Hepatocyte (in vitro differentiated cells): ENCODE measurements around the gene GALNT8. TPM values are rescaled to one million over a fixed set of nuclear protein-coding genes. Genes with fewer than 3 reads are reported as not detected.

Experiments used
- DNase-seq: peaks from one replicate; pipeline ENCODE4 v3.0.0-alpha.2; 2016; ENCODE audit warnings: low spot score
- H2AFZ ChIP-seq: fragments of 200-600 bp; sonication (generic); 2 replicates; pipeline ENCODE4 v1.6.0; 2016; ENCODE audit warnings: antibody characterized with exemption, mild to moderate bottlenecking
- H3K27ac ChIP-seq: fragments of 200-600 bp; sonication (generic); 2 replicates; pipeline ENCODE4 v1.5.1; 2016; ENCODE audit warnings: mild to moderate bottlenecking
- H3K27me3 ChIP-seq: fragments of 200-600 bp; sonication (generic); 2 replicates; pipeline ENCODE4 v1.6.1; 2016
- H3K36me3 ChIP-seq: fragments of 200-600 bp; sonication (generic); replicated peaks from 2 replicates; pipeline ENCODE4 v1.5.1; 2016; ENCODE audit warnings: low read depth; ENCODE audit not compliant: insufficient read depth
- H3K4me1 ChIP-seq: fragments of 200-600 bp; sonication (generic); 2 replicates; pipeline ENCODE4 v1.5.1; 2016; ENCODE audit warnings: mild to moderate bottlenecking, moderate library complexity; ENCODE audit not compliant: insufficient read depth
- H3K4me2 ChIP-seq: fragments of 200-600 bp; sonication (generic); 2 replicates; pipeline ENCODE4 v1.6.0; 2016
- H3K4me3 ChIP-seq: fragments of 200-600 bp; sonication (generic); 2 replicates; pipeline ENCODE4 v1.5.1; 2016; ENCODE audit warnings: mild to moderate bottlenecking
- H3K79me2 ChIP-seq: fragments of 200-600 bp; sonication (generic); 2 replicates; pipeline ENCODE4 v1.6.0; 2017; ENCODE audit warnings: mild to moderate bottlenecking
- H3K9me2 ChIP-seq: fragments of 200-600 bp; sonication (generic); replicated peaks from 2 replicates; pipeline ENCODE4 v1.6.0; 2017; ENCODE audit warnings: mild to moderate bottlenecking; ENCODE audit not compliant: insufficient read depth
- H3K9me3 ChIP-seq: fragments of 200-600 bp; sonication (generic); 2 replicates; pipeline ENCODE4 v1.5.1; 2016; ENCODE audit warnings: low read depth, mild to moderate bottlenecking
- H4K20me1 ChIP-seq: fragments of 200-600 bp; sonication (generic); 2 replicates; pipeline ENCODE4 v1.6.0; 2016; ENCODE audit warnings: mild to moderate bottlenecking; ENCODE audit not compliant: insufficient read depth, poor library complexity, severe bottlenecking
- EZH2 ChIP-seq: fragments of 200-600 bp; sonication (generic); IDR thresholded peaks from 2 replicates; pipeline ENCODE4 v1.6.1; 2016; ENCODE audit warnings: antibody characterized with exemption, mild to moderate bottlenecking, borderline replicate concordance
- EZH2phosphoT487 ChIP-seq: fragments of 200-600 bp; sonication (generic); IDR thresholded peaks from one replicate; pipeline ENCODE4 v1.6.1; 2018; ENCODE audit warnings: antibody characterized with exemption, mild to moderate bottlenecking, low read depth, moderate library complexity; ENCODE audit not compliant: unreplicated experiment, severe bottlenecking
- WGBS: methylation state at CpG from one replicate; pipeline ENCODE4 v1.1.6; 2016; ENCODE audit warnings: low lambda C conversion rate; ENCODE audit errors: missing lambda C conversion rate; 5-methylcytosine and 5-hydroxymethylcytosine counted together
- polyA plus RNA-seq: library from polyadenylated mRNA; unstranded; fragments of >200 nt; fragmentation: Nextera tagmentation; extraction: Ambion mirVana; gene quantifications from 2 replicates; pipeline ENCODE4 v1.2.1, GENCODE V29; 2016
- total RNA-seq: library from RNA; depleted of rRNA; stranded (reverse); fragments of >200 nt; gene quantifications from 2 replicates; pipeline ENCODE4 v1.2.3, GENCODE V29; 2014
- TF ChIP-seq, protein P1 (sequence below): fragments of 200-600 bp; sonication (generic); IDR thresholded peaks from 2 replicates; pipeline ENCODE4 v1.5.1; 2016; ENCODE audit warnings: antibody characterized with exemption, mild to moderate bottlenecking; ENCODE audit not compliant: poor library complexity

The GALNT8 gene
- total and polyA plus RNA-seq, 2 experiments from 2014 or later = 1.0 to 2.5 TPM

DNA sequence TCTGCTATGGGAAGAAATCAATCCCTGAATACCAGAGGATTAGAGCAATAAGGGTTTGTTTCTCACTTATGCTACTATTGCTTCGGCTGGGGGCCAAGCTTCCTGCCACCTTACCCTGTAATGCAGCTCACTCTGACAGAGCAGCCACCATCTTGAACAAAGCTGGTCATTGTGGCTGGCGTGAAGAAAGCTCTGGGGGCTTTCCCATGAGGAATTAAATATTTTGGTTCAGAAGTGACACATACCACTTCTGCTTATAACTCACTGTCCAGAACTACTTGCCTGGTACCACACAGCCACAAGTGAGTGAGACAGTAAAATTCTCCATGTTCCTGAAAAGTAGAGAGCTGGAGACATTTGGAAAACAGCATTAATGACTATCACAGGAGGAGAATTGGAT, 82.6 kb downstream of the GALNT8 start:
- Histone ChIP-seq H3K4me2 (no peak overlapping the region), H4K20me1 (no peaks in the 10 kb centered on the region), H3K4me3 (no peak overlapping the region), H3K4me1 (no peaks in the 10 kb centered on the region), H3K9me3 (no peaks in the 10 kb centered on the region), H3K79me2 (no peaks in the 10 kb centered on the region), H3K27me3 (peaks cover 33% of the 10 kb centered on the region), H3K27ac (no peak overlapping the region), H3K36me3 (no peaks in the 10 kb centered on the region), H2AFZ (no peak overlapping the region), H3K9me2 (no peaks in the 10 kb centered on the region)
- 96% methylated on average over 2 of the region's 2 CpGs for WGBS
- TF ChIP-seq EZH2 = no peak
- no peak for TF ChIP-seq EZH2phosphoT487
- TF ChIP-seq, protein P1, sequence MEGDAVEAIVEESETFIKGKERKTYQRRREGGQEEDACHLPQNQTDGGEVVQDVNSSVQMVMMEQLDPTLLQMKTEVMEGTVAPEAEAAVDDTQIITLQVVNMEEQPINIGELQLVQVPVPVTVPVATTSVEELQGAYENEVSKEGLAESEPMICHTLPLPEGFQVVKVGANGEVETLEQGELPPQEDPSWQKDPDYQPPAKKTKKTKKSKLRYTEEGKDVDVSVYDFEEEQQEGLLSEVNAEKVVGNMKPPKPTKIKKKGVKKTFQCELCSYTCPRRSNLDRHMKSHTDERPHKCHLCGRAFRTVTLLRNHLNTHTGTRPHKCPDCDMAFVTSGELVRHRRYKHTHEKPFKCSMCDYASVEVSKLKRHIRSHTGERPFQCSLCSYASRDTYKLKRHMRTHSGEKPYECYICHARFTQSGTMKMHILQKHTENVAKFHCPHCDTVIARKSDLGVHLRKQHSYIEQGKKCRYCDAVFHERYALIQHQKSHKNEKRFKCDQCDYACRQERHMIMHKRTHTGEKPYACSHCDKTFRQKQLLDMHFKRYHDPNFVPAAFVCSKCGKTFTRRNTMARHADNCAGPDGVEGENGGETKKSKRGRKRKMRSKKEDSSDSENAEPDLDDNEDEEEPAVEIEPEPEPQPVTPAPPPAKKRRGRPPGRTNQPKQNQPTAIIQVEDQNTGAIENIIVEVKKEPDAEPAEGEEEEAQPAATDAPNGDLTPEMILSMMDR = no peak
- no peak for DNase-seq

DNA sequence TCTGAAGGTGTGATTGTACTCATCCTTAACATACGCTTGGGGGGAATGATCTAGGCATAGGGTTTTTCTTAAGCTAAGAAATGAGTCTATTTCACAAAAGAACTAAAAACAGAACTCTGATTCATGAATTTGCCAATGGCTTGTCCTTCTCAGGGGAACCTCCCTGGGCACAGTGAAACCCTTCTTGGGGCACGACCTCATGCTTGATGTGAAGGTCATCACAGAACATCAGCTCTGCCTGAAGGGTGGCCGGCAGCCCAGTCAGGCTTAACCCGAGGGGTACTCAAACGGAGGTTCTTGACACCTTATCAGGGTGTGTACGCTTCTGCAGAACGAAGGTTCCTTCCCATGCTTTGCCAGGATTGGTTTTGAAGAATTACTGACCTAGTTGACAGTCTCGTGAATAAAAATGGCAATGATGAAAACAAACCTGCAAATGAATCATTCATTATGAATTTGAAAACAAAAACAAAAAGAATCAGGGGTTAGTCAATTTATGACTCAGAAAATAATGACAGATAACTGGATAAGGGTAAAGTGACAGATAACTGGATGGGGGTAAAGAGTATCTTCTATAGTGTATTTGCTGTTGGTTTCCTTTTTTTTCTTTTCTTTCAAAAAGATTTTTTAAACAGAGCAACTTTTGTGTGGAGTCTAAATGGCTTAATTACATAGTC, 86.4 kb downstream of the GALNT8 start:
- Histone ChIP-seq H3K9me3 (no peaks in the 10 kb centered on the region), H2AFZ (no peak overlapping the region), H3K4me3 (no peak overlapping the region), H3K27ac (no peak overlapping the region), H4K20me1 (no peaks in the 10 kb centered on the region), H3K27me3 (peaks cover 54% of the 10 kb centered on the region), H3K9me2 (no peaks in the 10 kb centered on the region), H3K4me1 (no peaks in the 10 kb centered on the region), H3K79me2 (no peaks in the 10 kb centered on the region), H3K36me3 (no peaks in the 10 kb centered on the region), H3K4me2 (no peak overlapping the region)
- WGBS = 81% methylated on average over 8 of the region's 8 CpGs
- no peak for DNase-seq
- TF ChIP-seq, protein P1 = no peak
- TF ChIP-seq EZH2 (no peak), EZH2phosphoT487 (no peak)

DNA sequence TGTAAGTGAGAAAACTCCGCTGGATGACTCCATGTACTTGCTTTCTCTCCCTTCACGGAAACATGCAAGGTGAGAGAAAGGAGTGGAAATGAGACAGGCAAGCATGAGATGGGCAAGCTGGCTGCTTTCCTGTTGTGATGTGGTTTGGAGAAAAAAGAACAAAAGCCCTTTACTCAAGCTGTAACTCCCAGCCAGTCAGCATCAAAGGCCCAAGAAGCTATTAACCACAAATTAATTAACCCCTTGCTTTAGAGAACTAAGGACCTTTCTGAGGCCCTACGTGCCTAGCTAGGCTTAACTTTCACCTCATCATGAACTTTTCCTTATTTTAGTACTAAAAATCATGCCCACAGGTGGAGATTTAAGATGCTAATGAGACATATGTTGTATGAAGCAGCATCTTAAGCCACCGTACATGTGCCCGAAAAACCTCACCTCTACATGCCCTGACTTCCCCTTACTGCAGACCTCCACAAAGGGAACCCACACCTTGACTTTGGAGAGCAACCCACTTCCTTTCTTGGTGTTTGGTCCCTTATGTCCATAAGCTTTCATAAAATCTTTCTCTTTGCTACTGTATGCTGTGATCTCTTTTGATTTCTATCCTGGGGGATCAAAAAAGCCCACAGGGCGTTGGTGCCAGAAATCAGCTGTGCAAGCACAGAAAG, 87.0 kb downstream of the GALNT8 start:
- 62% methylated on average over 6 of the region's 6 CpGs for WGBS
- Histone ChIP-seq H3K4me3 (no peak overlapping the region), H3K4me1 (no peaks in the 10 kb centered on the region), H4K20me1 (no peaks in the 10 kb centered on the region), H3K36me3 (no peaks in the 10 kb centered on the region), H3K79me2 (no peaks in the 10 kb centered on the region), H3K27ac (no peak overlapping the region), H3K27me3 (peaks cover 61% of the 10 kb centered on the region), H3K9me3 (no peaks in the 10 kb centered on the region), H2AFZ (no peak overlapping the region), H3K9me2 (no peaks in the 10 kb centered on the region), H3K4me2 (no peak overlapping the region)
- DNase-seq = no peak
- no peak for TF ChIP-seq EZH2

DNA sequence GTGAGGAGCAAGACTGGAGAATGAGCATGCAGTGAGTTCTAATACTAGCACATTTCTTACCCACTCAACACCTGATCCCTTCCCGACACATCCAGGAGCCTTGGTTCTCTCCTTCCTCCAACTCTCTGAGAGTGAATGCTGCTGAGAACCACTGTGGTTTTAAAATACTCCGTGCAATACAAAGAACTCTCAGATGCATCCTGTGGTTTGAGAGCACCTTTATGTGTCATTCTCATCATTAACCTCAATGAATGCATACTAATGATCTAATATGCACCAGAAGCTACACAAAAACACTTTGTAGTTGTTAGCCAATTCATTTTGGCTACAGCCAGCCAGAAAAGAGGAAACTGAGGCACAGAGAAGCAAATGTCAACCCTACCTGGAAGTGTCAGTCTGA, 87.6 kb downstream of the GALNT8 start:
- no peaks in the 10 kb centered on the region for H3K9me3 ChIP-seq
- H3K4me3 ChIP-seq = no peak overlapping the region
- H3K27me3 ChIP-seq = peaks cover 66% of the 10 kb centered on the region
- H3K36me3 ChIP-seq = no peaks in the 10 kb centered on the region
- no peaks in the 10 kb centered on the region for H3K9me2 ChIP-seq
- DNase-seq = no peak
- no peak overlapping the region for H2AFZ ChIP-seq
- H3K4me1 ChIP-seq = no peaks in the 10 kb centered on the region
- 82% methylated on average over 2 of the region's 2 CpGs for WGBS
- H3K79me2 ChIP-seq = no peaks in the 10 kb centered on the region
- TF ChIP-seq EZH2phosphoT487 (no peak), EZH2 (no peak)
- TF ChIP-seq, protein P1 = no peak
- H4K20me1 ChIP-seq = no peaks in the 10 kb centered on the region
- no peak overlapping the region for H3K27ac ChIP-seq
- no peak overlapping the region for H3K4me2 ChIP-seq
